OCI-LY1 (cell line): ENCODE measurements around the gene STARD13.

Experiments used
- EZH2 ChIP-seq: fragments of 200-600 bp; sonication (generic), shearing (Covaris generic); IDR thresholded peaks from 2 replicates; pipeline ENCODE4 v1.8.0; 2017; ENCODE audit warnings: borderline replicate concordance, mixed run types, mild to moderate bottlenecking, antibody characterized with exemption, low read length, moderate library complexity, mixed read lengths
- TF ChIP-seq, protein P1 (sequence below): fragments of 200-600 bp; sonication (generic), shearing (Covaris generic); IDR thresholded peaks from 2 replicates; pipeline ENCODE4 v1.5.1; 2017; ENCODE audit warnings: mild to moderate bottlenecking, antibody characterized with exemption, low read length, moderate library complexity, mixed read lengths

DNA sequence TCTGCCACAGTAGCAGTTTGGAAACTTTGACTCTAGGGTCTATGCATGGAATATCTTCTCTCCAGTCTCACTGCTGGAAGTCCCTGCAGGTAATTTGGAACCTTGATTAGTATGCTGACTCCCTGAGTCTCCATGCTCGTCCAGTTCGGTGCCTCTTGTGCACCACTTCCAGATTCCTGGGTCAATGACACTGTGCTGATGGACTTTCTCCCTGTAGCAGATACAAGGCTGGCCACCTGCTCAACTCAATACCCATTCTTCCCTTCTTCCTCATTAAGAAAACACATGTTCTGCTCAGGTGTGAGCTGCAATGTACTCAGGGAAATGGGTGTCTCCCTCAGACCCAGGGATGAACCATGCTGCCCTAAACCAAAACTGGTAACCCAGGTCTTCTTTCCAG lies 170.3 kb downstream of the STARD13 start:
- TF ChIP-seq, protein P1, sequence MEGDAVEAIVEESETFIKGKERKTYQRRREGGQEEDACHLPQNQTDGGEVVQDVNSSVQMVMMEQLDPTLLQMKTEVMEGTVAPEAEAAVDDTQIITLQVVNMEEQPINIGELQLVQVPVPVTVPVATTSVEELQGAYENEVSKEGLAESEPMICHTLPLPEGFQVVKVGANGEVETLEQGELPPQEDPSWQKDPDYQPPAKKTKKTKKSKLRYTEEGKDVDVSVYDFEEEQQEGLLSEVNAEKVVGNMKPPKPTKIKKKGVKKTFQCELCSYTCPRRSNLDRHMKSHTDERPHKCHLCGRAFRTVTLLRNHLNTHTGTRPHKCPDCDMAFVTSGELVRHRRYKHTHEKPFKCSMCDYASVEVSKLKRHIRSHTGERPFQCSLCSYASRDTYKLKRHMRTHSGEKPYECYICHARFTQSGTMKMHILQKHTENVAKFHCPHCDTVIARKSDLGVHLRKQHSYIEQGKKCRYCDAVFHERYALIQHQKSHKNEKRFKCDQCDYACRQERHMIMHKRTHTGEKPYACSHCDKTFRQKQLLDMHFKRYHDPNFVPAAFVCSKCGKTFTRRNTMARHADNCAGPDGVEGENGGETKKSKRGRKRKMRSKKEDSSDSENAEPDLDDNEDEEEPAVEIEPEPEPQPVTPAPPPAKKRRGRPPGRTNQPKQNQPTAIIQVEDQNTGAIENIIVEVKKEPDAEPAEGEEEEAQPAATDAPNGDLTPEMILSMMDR, result no peak
- TF ChIP-seq EZH2, result no peak
